Gastroesophageal sphincter (tissue), 3 donors: Measurements from ENCODE around the gene PTPRO.

Experiments
- CTCF ChIP-seq, 4 experiments: fragments of 200-600 bp in 2 of 4; fragments of 450-650 bp in 2 of 4; sonication (generic) in 1 of 4; IDR thresholded peaks; one replicate each; pipeline ENCODE4 v1.5.1; 2017 to 2019; ENCODE audit warnings: antibody characterized with exemption in 4 of 4, mild to moderate bottlenecking in 2 of 4, moderate library complexity in 2 of 4
- EP300 ChIP-seq: sonication (generic); formaldehyde crosslinking; IDR thresholded peaks from one replicate; pipeline ENCODE4 v1.6.1; 2017; ENCODE audit warnings: antibody characterized with exemption, mild to moderate bottlenecking

- TF ChIP-seq CTCF (IDR thresholded peaks at IDR 0.05) (no peak), EP300 (no peak)
These were observed 117.2 kb downstream of the PTPRO start for GRCh38 chr12:15439459-15439858.
